ENCODE results near the gene OR6C70.

DNA sequence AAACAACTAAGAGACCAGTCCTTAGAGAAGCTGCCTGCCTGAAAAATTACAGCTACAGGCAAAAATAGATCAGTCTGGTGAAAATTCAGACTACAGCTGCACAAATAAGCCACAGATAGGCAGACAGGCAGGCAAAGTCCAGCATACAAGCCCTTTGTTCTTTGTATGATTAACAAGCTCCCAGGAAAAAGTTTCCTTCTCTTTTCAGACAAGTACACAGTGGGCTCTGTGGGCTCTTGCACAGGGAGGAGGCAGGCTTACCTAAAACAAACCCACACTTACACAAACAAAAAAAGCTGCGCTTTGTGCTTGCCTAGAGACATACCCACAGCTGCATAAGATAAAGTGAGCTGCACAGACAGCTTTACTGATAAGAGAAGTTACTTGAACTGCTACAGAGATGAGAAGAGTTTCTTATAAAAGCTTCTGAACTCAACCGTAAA is 29.9 kb upstream of the OR6C70 start:
- TF ChIP-seq CTCF (conservative IDR thresholded peaks at IDR 0.05 in 1 of 2, IDR thresholded peaks at IDR 0.05 in 1 of 2; ENCODE audit: extremely low read depth in 1 of 2, insufficient read depth in 1 of 2, low read depth in 1 of 2, low read length in 2 of 2) (no peak), EZH2 (IDR thresholded peaks at IDR 0.05; ENCODE audit: borderline replicate concordance, low read length) (no peak)

All from mammary epithelial cell (primary cell).